NCI-H524 treated with DMSO at 0.1 percent for 48 hours (cell line): ENCODE measurements around the gene CDK3.
"Not testable (repeated sequence)": the region's sequence is repeated elsewhere in the genome, so short reads cannot be mapped to it uniquely, and the experiment has no call there.

Source experiments
- DNase-seq: peaks from one replicate; lab custom pipeline; 2025; lab: John Stamatoyannopoulos, UW

The CDK3 gene

DNA sequence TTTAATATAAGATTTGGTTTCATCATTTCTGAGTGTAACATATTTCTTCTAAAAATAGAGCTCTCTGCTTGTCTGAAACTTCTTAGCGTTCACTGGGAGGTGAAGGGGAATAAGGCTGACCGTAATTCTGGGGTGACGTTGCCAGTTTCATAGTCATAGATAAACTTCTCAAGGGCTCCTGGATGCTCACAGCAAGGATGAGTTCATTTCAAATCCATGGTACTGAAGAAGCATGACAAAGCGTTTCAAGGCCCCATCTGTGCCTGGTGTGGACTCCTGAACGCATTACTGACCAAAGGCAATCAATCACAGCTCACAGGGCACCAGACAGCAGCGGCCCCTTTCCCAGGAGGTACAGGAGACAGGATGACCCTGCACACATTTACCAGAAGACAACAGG is 38.5 kb downstream of the CDK3 start:
- DNase-seq: no peak

DNA sequence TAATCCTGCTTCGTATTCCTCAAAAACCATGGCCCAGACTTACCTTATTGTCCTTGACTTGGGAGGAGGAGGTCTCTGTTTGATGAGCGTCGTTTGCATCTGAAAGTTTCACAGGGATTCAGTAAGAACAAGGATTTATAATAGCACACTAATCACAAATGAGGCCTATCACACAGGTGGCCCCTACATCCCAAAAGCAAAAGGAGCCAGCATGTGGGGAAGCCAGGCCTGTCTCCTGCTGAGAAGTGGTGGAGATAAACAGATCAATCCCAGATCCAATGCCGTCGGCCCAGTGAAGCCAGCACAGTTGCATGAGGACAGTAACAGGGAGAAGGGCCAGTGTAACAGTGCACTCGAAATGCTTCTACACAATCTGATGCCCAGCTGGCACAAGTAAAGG is 39.7 kb downstream of the CDK3 start:
- no peak for DNase-seq

GRCh38 chr17:76042868-76043267 is 42.2 kb downstream of the CDK3 start:
- not testable (repeated sequence) for DNase-seq

- not testable (repeated sequence) for DNase-seq
Measured at GRCh38 chr17:76044475-76045007, 43.9 kb downstream of the CDK3 start.

DNA sequence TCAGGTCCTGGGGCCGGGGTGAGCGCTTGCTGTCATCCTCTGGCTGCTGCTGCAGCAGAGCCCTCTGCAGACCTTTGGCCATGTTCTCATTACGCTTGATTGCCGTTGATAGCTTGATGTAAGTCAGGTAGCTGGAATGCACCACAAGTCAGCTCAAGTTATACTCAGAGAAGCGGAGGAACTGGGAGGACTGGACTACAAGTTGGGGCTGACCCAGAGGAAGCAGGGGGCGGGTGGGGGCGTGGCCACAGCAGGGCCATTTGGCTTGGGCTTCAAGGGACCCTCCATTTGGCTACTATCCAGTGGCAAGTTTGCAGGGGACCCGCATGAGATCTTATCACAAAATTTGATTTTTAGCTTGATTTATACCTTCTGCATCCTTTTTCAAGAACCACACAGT is 45.4 kb downstream of the CDK3 start:
- DNase-seq: no peak

- no peak for DNase-seq
Measured at GRCh38 chr17:76048025-76048605, 47.5 kb downstream of the CDK3 start.

- DNase-seq: no peak
Measured at GRCh38 chr17:76048711-76049110, 48.1 kb downstream of the CDK3 start.

GRCh38 chr17:76049239-76049638 is 48.6 kb downstream of the CDK3 start:
- no peak for DNase-seq

DNA sequence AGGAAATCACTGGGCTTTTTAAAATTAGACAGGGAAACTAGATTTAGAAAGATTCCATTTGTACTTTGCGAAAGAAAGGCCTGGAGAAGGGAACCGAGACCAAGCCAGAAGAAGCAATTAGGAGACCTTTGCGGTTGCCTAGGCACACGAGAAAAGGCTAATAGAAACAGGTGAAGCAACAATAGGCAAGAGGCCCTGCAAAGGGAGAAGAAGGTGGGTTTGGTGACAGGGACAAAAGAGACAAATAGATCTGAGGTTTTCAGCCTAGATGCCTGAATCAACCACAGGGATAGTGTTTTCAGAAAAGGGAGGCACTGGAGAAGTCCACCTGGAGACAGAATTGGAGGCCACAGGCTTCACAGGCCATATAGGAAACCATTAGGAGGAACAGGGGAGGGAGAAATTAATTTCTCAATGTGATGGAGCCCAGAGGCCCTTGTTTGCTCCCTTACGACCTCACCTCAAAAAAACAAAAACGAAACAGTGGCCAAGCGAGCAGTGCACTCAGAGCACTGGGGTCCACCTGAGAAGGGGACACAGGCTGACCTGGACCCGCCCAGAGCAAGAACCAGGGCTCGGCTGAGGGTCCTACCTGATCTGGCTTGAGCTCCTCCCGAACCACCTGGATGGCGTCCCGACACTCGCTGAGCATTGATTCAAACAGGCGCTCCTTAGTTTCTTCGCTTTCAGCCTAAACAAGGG is 49.3 kb downstream of the CDK3 start:
- DNase-seq: no peak

- no peak for DNase-seq
Measured at GRCh38 chr17:76050538-76051467, 50.1 kb downstream of the CDK3 start.

DNA sequence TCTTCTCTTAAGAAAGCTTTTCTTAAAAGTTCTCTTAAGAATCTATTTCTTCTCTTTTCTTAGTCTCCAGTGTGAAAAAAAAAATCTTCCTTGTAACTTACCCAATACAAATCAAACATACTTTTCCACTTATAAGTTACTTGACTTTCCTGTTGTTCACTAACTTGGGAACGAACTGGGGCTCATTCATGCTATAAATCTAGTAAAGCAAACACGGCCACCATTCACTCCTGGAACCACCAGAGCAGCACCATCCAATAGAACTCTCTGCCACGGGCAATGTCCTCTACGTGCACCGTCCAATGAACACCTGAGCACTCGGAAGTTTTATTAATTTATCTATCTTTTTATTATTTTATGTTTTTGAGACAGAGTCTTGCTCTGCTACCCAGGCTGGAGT is 50.9 kb downstream of the CDK3 start:
- no peak for DNase-seq

DNA sequence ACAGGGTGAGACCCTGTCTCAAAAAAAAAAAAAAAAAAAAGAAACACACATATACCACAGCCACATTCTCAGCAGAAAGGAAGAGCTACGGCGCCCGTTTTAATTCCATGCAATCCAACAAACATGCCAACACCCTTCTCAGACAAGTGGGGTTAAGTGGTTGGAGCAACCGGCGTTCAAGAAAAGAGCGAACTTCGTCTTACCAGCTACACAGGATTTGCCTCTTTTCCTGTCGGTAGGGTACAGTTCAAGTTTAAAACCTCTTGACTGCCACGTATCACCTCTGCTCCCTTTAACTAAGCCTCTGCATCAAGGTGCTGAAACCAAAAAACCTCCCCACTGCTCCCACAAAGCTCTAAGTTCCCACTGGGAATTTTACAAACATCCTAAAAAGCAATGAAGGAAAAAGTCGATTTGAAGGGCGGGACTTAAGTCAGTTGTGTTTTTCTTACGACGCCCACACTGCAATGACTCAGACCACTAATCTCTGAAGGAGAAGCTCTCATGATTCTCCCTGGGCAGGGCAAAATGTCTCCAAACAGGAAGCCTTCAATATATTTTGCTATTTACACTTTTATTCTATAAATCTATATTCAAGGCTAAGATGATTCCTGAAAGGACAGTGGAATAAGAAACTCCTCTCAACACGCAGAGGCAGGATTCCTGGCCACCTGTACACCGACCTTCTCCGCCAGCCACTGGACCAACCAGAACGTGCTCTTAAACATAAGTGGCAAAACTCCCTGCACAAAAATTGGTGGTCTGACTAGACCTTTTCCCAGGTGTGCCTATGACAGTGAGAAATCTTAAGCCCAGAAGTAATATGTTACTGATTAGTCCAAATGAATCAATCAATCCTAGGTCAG is 52.8 kb downstream of the CDK3 start:
- no peak for DNase-seq

GRCh38 chr17:76054112-76054476 is 53.4 kb downstream of the CDK3 start:
- no peak for DNase-seq
